Epithelial cell of proximal tubule (primary cell): Measurements from ENCODE around the gene CTDSP2. TPM values are rescaled to one million over a fixed set of nuclear protein-coding genes. Genes with fewer than 3 reads are reported as not detected.

ENCODE experiments used
- DNase-seq: peaks from one replicate; pipeline ENCODE4 v3.0.0-alpha.2; 2011; ENCODE audit warnings: low read depth
- H3K4me3 ChIP-seq: 2 replicates; pipeline ENCODE4 v1.5.1; 2011; ENCODE audit warnings: low read depth, mild to moderate bottlenecking, low read length
- total RNA-seq: library from RNA; depleted of rRNA; stranded (reverse); fragments of >200 nt; gene quantifications from 2 replicates; pipeline ENCODE4 v1.2.3, GENCODE V29; 2015
- TF ChIP-seq, protein P1 (sequence below): conservative IDR thresholded peaks from 2 replicates; pipeline ENCODE4 v1.5.1; 2012; ENCODE audit warnings: low read depth, mild to moderate bottlenecking, low read length

The CTDSP2 gene
- 44.7 and 53.1 TPM in 2 replicates for total RNA-seq

DNA sequence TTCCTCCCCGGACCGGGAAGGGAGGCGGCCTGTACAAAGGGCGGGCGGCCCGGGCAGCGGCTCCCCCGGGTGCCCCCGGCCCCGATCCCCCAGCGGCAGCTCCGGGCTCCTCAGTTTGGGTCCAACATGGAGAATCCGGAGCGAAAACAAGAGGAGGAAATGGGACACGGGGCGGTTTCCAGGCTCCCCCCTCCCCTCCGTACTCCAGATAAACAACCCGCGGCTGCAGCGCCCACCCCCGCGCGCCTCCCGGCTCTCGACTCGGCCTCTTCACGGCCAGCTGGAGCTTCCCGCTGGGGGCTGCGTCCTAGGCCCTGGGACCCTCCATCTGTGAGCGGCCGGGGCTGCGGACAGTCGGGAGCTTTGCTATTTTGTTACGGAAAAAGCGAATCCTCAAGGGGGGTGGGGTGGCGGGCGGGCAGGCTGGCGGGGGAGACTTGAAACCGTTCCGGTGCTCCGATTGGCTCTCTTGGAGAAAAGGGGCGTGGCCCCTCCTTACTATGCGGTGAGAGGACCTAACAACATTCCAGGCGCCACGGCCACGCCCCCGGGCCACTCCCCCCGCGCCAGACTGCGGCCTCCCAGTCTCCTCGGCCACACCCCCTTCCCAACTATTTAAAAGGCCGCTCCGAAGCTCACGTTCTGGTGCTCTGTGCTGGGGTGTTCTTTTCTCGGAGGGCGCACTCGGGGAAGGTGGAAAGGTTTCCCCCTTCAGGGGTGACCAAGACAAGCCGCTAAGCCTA lies at the start of gene CTDSP2:
Gene CTDSP2, minus strand, starts transcription at position 153 of the 743 bp plus-strand sequence. CDS start 294 bp downstream, outside the sequence.
- peak within 1 kb of the TSS; percentile 92 for H3K4me3 ChIP-seq
- TF ChIP-seq, protein P1, sequence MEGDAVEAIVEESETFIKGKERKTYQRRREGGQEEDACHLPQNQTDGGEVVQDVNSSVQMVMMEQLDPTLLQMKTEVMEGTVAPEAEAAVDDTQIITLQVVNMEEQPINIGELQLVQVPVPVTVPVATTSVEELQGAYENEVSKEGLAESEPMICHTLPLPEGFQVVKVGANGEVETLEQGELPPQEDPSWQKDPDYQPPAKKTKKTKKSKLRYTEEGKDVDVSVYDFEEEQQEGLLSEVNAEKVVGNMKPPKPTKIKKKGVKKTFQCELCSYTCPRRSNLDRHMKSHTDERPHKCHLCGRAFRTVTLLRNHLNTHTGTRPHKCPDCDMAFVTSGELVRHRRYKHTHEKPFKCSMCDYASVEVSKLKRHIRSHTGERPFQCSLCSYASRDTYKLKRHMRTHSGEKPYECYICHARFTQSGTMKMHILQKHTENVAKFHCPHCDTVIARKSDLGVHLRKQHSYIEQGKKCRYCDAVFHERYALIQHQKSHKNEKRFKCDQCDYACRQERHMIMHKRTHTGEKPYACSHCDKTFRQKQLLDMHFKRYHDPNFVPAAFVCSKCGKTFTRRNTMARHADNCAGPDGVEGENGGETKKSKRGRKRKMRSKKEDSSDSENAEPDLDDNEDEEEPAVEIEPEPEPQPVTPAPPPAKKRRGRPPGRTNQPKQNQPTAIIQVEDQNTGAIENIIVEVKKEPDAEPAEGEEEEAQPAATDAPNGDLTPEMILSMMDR: no peak
- DNase-seq: peak; percentile 77

GRCh38 chr12:57896115-57896433 lies 49.5 kb upstream of the CTDSP2 start:
- DNase-seq: no peak
- H3K4me3 ChIP-seq: peak overlapping the region; percentile 69
- TF ChIP-seq, protein P1: no peak

DNA sequence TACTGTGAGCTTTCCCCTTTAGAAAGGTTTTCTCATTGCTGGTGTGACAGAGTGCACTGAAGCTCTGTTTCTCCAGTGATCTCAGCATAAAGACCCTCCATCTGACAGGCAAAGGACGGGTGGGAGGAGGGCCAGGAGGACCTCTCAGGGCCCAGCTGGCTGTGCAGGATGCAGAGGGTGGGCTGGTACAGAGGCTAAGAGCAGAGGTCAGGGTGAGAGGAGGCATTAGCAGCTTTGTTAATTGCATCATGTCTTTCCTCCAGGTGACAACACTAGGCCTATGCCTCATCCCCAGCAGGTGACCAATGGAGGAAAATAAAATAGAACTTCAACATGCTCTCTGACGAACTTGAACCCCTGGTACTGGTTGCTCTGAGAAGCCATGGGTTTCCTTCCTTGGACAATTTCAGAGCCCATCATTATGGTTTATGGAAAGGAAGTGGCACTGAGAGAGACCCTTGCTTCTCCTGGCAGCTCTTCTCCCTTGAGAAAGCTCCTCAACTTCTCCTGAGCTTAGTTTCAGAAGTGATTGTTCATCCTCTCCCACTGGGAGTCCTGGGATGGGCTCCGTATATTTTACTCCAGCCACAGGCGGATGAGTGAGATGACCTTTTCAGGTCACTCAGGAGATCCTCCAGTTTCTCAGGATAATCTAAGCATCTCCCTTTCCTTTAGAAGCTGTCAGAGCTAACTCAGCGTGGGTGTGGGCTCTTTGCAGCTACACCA lies 49.0 kb upstream of the CTDSP2 start:
- DNase-seq: no peak
- peak overlapping the region; percentile 69 for H3K4me3 ChIP-seq
- TF ChIP-seq, protein P1: no peak

DNA sequence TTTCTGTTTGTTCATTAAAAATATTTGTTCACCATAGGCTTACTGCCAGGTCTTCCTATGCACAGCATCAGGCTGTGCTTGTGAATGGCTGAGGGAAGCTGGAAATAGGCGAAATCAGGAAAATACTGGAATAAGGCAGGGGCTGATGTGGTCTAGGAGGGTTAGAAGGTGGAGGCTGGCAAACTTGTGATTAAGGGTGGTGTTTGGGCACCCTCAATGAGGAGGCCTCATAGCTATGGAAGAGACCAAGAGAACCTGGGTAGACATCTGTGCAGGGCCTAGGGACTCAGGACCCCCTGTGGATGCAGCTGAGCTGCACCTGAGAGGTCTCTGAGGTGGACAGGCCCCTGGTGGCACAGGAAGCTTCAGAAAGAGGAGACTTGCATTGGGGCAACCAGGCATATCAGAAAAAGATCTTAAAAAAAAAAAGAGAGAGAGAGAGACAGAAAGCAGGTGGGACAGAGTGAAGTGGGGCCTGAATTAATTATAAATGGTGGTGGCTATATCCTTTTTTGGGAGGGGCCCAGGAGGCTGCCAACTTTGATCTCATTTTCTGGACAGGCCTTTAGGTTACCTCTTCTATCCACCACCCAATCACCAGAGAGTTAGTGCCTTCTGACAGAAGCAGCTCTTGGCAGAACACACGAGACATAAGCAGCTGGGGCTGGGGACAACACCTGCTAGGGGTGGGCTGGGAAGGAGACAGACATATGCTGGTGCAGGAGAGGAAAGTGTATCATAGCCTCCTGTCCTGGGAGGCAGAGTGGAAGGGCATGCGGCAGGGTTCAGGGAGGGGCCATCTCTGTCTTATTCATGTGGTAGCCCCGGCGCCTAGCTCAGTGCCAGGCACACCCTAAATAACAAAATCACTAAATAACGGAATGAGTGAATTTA lies 48.1 kb upstream of the CTDSP2 start:
- TF ChIP-seq, protein P1: no peak
- H3K4me3 ChIP-seq: no peak overlapping the region
- DNase-seq: no peak

DNA sequence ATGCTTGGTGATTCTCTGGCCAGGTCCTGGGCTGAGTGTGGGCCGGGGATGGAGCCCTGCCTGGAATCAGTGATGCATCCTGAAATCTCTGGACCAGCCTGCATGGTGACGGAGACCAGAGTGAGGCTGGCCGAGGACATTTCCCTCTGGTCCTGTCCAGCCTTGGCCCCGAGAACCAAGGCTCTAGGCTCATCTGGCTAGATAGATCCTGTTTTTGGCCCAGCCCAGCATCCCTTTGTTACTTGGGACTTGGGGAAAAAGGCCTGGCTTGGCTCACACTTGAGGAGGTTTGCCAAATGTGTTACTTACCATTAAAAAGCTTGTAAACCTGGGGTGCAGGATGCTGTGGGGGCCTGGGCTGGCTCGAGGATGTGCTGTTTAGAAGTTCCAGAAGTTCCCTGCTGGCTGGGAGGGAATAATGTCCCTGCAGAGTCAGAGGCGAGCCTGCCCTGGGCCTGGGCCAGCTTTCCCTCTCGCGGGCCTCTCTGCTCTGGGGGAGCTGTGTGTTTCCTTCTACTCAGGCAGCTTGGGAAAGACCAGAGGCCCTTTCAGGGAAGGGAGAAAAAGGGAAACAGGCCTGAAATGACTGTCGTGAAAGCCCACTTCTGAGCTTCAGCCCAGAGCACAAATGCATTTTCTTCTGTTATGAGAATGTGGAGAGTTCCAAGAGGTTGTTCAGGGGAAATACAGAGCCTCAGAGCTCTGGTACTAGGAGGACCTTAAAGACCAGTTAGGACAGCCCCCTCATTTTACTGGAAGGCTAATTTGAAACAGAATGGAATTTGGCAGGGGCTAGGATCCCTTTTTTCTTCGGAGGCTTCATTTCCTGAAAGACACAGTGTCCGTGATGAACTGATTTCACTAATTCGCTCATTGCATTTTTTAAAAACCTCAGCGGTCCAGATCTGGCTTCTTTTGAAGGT lies 47.2 kb upstream of the CTDSP2 start:
- TF ChIP-seq, protein P1: no peak
- DNase-seq: no peak
- H3K4me3 ChIP-seq: no peak overlapping the region

DNA sequence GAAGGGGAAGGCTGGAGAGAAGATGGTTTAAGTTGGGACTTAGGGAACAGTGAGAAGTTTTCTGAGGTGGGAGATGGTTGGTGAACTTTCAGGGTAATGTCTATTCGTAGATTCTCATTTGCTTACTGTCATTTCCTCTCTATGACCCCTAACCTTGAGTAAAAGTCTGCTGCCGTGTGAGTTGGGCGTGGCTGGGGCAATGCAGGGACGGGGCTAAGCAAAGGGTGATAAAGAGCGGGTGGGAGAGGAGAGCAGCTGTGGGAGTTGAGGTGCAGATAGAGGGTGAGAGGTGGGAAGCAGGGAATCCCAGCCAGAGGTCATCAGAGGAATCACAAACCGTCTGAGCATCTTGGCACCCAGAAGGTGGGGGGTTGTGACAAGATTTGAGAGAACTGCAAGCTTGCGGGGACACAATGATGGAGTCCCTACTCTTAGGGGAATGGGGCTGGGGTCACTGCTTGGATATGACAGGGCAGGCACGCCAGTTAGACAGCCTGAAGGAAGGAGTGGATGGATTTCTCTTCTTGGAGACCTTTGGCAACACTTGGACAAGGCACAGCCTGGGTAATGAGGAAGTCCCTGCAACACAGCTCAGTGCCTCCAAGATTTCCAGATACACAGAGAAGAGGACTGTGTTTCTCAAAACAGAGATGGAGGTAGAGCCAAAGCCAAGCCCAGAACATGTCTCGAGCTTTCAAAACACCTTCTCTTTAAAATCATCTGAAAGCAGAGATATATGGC lies 45.9 kb upstream of the CTDSP2 start:
- DNase-seq: no peak
- no peak overlapping the region for H3K4me3 ChIP-seq
- TF ChIP-seq, protein P1: no peak
